Activated gamma-delta T cell treated with anti-CD3 and anti-CD28 coated beads, Interleukin-2, amount 50 U/mL, for 16 hours (primary cell): ENCODE data around the gene ZDHHC11.
"Not testable (repeated sequence)": the region's sequence is repeated elsewhere in the genome, so short reads cannot be mapped to it uniquely, and the experiment has no call there.

Source experiments
- DNase-seq: peaks from one replicate; pipeline ENCODE4 v3.0.0-alpha.2; 2020; ENCODE audit warnings: low read depth

Gene ZDHHC11

GRCh38 chr5:811384-811783 is 39.4 kb downstream of the ZDHHC11 start:
- DNase-seq, result not testable (repeated sequence)

GRCh38 chr5:807719-808514 is 42.9 kb downstream of the ZDHHC11 start:
- not testable (repeated sequence) for DNase-seq

GRCh38 chr5:801472-801871 is 49.3 kb downstream of the ZDHHC11 start:
- DNase-seq, result no peak

GRCh38 chr5:801055-801454 is 49.7 kb downstream of the ZDHHC11 start:
- DNase-seq, result not testable (repeated sequence)

- DNase-seq, result not testable (repeated sequence)
Measured at GRCh38 chr5:798505-799138, 52.2 kb downstream of the ZDHHC11 start.

- not testable (repeated sequence) for DNase-seq
Measured at GRCh38 chr5:797986-798385, 52.8 kb downstream of the ZDHHC11 start.

GRCh38 chr5:795873-796272 is 54.9 kb downstream of the ZDHHC11 start:
- not testable (repeated sequence) for DNase-seq

GRCh38 chr5:794948-795347 is 55.8 kb downstream of the ZDHHC11 start:
- not testable (repeated sequence) for DNase-seq

- not testable (repeated sequence) for DNase-seq
Measured at GRCh38 chr5:788703-789102, 62.1 kb downstream of the ZDHHC11 start.

- DNase-seq, result not testable (repeated sequence)
Measured at GRCh38 chr5:787857-788233, 62.9 kb downstream of the ZDHHC11 start.

- DNase-seq, result not testable (repeated sequence)
Measured at GRCh38 chr5:787224-787856, 63.4 kb downstream of the ZDHHC11 start.

GRCh38 chr5:785181-785705 is 65.5 kb downstream of the ZDHHC11 start:
- not testable (repeated sequence) for DNase-seq

- peak; percentile 84 for DNase-seq
Measured at GRCh38 chr5:784428-785177, 66.2 kb downstream of the ZDHHC11 start, which contains the start of gene ZDHHC11B. ZDHHC11B (minus strand) TSS chr5:784729; CDS start chr5:766919, 17,810 bp downstream.

GRCh38 chr5:783881-784427 is 66.8 kb downstream of the ZDHHC11 start:
- not testable (repeated sequence) for DNase-seq

- not testable (repeated sequence) for DNase-seq
Measured at GRCh38 chr5:783049-783802, 67.6 kb downstream of the ZDHHC11 start.

GRCh38 chr5:782356-782755 is 68.4 kb downstream of the ZDHHC11 start:
- DNase-seq, result not testable (repeated sequence)

GRCh38 chr5:780571-780970 is 70.2 kb downstream of the ZDHHC11 start:
- not testable (repeated sequence) for DNase-seq

GRCh38 chr5:778967-779366 is 71.8 kb downstream of the ZDHHC11 start:
- DNase-seq, result not testable (repeated sequence)

GRCh38 chr5:778421-778820 is 72.4 kb downstream of the ZDHHC11 start:
- not testable (repeated sequence) for DNase-seq

GRCh38 chr5:777756-778161 is 73.0 kb downstream of the ZDHHC11 start:
- DNase-seq, result no peak
